ENCODE data around the gene SOCS3. TPM values are rescaled to one million over a fixed set of nuclear protein-coding genes. Genes with fewer than 3 reads are reported as not detected.

SOCS3 gene
- total RNA-seq, 1 donor from 2014 or later = 36.0 TPM

GRCh38 chr17:78349891-78350642 lies 9.8 kb downstream of the SOCS3 start:
- no peak for TF ChIP-seq CTCF (IDR thresholded peaks at IDR 0.05; ENCODE audit: insufficient read depth, low read length, poor library complexity, severe bottlenecking)
- Histone ChIP-seq H3K4me3 (ENCODE audit: low read depth, low read length) (no peak overlapping the region), H3K27me3 (ENCODE audit: control insufficient read depth, insufficient read depth, low read length) (no peaks in the 10 kb centered on the region), H3K36me3 (ENCODE audit: control insufficient read depth, insufficient read depth, low read length) (no peaks in the 10 kb centered on the region)
- DNase-seq (ENCODE audit: low read depth) = no peak

GRCh38 chr17:78348055-78348770 lies 11.7 kb downstream of the SOCS3 start:
- TF ChIP-seq CTCF (IDR thresholded peaks at IDR 0.05; ENCODE audit: insufficient read depth, low read length, poor library complexity, severe bottlenecking) = no peak
- DNase-seq (ENCODE audit: low read depth) = no peak
- H3K27me3 ChIP-seq (ENCODE audit: control insufficient read depth, insufficient read depth, low read length) = no peaks in the 10 kb centered on the region
- H3K4me3 ChIP-seq (ENCODE audit: low read depth, low read length) = no peak overlapping the region
- no peaks in the 10 kb centered on the region for H3K36me3 ChIP-seq (ENCODE audit: control insufficient read depth, insufficient read depth, low read length)

GRCh38 chr17:78347453-78347852 lies 12.4 kb downstream of the SOCS3 start:
- no peaks in the 10 kb centered on the region for H3K36me3 ChIP-seq (ENCODE audit: control insufficient read depth, insufficient read depth, low read length)
- H3K27me3 ChIP-seq (ENCODE audit: control insufficient read depth, insufficient read depth, low read length) = no peaks in the 10 kb centered on the region
- DNase-seq (ENCODE audit: low read depth) = no peak
- H3K4me3 ChIP-seq (ENCODE audit: low read depth, low read length) = no peak overlapping the region
- TF ChIP-seq CTCF (IDR thresholded peaks at IDR 0.05; ENCODE audit: insufficient read depth, low read length, poor library complexity, severe bottlenecking) = no peak

GRCh38 chr17:78346605-78347250 lies 13.1 kb downstream of the SOCS3 start:
- TF ChIP-seq CTCF (IDR thresholded peaks at IDR 0.05; ENCODE audit: insufficient read depth, low read length, poor library complexity, severe bottlenecking) = no peak
- H3K4me3 ChIP-seq (ENCODE audit: low read depth, low read length) = no peak overlapping the region
- no peaks in the 10 kb centered on the region for H3K36me3 ChIP-seq (ENCODE audit: control insufficient read depth, insufficient read depth, low read length)
- H3K27me3 ChIP-seq (ENCODE audit: control insufficient read depth, insufficient read depth, low read length) = no peaks in the 10 kb centered on the region
- DNase-seq (ENCODE audit: low read depth) = no peak

GRCh38 chr17:78345791-78346494 lies 13.9 kb downstream of the SOCS3 start:
- Histone ChIP-seq H3K4me3 (ENCODE audit: low read depth, low read length) (no peak overlapping the region), H3K27me3 (ENCODE audit: control insufficient read depth, insufficient read depth, low read length) (no peaks in the 10 kb centered on the region), H3K36me3 (ENCODE audit: control insufficient read depth, insufficient read depth, low read length) (no peaks in the 10 kb centered on the region)
- TF ChIP-seq CTCF (IDR thresholded peaks at IDR 0.05; ENCODE audit: insufficient read depth, low read length, poor library complexity, severe bottlenecking) = no peak
- no peak for DNase-seq (ENCODE audit: low read depth)
